HG03378 (cell line): Measurements from ENCODE around the gene RAP1GAP2.
"Not testable (repeated sequence)": the region's sequence is repeated elsewhere in the genome, so short reads cannot be mapped to it uniquely, and the experiment has no call there.

ENCODE experiments used
- ATAC-seq: cut with Tn5 transposase; IDR thresholded peaks from one replicate; pipeline ENCODE4 v1.9.1; 2021; ENCODE audit warnings: mild to moderate bottlenecking, moderate library complexity; ENCODE audit not compliant: unreplicated experiment

RAP1GAP2 gene

DNA sequence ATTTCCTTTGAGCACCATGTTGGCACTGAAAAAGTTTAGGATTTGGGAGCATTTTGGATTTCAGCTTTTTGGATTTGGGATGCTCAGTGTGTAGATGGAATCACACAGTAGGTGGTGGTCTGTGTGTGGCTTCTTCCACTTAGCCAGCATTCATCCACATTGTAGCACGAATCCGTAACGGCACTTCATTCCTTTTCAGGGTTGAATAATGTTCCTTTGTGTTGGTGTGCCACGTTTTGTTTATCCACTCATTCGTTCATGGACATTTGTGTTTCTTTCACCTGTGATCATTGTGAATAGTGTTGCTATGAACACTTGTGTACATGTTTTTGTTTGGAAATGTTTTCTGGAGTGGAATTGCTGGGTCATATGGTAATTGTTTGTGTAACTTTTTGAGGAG is 85.1 kb downstream of the RAP1GAP2 start:
- ATAC-seq, result no peak

- ATAC-seq, result no peak
These were observed 87.4 kb downstream of the RAP1GAP2 start for GRCh38 chr17:2883544-2884213.

GRCh38 chr17:2885733-2886132 is 89.5 kb downstream of the RAP1GAP2 start:
- ATAC-seq, result no peak

GRCh38 chr17:2888326-2888725 is 92.1 kb downstream of the RAP1GAP2 start:
- no peak for ATAC-seq

GRCh38 chr17:2889256-2889655 is 93.0 kb downstream of the RAP1GAP2 start:
- no peak for ATAC-seq

DNA sequence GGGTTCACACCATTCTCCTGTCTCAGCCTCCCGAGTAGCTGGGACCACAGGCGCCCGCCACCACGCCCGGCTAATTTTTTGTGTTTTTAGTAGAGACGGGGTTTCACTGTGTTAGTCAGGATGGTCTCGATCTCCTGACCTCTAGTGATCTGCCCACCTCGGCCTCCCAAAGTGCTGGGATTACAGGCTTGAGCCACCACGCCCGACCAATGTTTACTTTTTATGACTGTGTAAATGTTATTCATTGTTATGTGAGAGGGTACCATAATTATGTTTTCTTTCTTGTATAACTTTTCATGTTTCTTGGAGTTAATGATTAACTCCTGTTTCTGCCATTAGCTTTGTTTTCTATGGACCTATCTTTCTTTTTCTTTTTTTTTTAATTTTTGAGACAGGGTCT is 94.5 kb downstream of the RAP1GAP2 start:
- ATAC-seq, result not testable (repeated sequence)

DNA sequence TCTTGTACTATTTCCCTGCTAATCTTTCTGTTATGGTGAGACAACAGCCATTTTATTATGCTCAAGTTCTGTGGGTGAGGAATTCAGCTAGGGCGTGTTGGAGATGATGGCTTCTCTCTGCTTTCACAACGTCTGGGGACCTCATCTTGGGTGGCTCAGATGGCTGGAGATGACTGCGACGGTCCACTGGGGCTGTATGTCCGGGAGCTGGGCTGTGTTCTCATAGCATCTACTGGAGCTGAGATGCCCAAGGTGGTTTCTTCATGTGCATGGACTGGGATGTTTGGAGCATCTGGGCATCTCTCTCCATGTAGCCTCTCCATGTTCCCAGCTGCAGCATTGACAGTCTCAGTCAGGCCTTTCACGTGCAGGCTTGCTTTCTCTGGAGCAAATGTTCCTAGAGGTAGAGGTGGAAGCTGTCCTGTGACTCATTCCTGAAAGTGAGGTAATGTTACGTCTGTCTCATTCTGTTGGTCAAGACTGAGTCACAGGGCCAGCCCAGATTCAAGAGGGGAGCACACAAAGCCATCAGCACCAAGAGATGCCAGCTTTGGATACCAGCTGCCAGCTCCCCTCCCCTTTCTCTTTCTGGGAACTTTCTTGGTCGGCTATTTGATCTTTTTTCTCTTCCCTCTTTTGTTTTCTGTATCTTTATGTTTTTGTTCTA is 96.2 kb downstream of the RAP1GAP2 start:
- ATAC-seq, result no peak

DNA sequence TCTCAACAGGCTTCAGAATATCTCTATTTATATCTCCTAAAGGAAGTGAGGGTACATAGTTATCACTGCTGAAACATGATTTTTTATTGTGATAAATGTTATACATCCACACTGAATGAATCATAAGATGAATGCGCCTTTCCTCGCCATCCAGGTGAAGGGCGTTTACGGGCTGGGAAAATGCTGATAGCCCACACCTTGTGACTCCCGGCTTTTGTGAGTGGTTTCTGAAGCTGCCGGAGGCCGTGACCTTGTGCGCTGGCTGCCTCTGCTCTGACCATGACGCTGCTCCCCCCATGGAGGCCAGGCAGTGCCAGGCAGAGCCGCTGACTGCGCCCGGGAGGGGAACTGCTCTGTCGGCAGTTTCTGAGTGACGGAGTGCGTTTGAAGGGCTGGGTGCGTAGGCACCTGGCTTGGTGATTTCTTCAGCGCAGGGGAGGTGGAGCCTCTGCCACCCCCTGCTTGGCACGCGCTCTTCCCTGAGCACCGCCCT is 97.2 kb downstream of the RAP1GAP2 start:
- no peak for ATAC-seq

- no peak for ATAC-seq
These were observed 98.5 kb downstream of the RAP1GAP2 start for GRCh38 chr17:2894782-2895181.

GRCh38 chr17:2897605-2898004 is 101.4 kb downstream of the RAP1GAP2 start:
- no peak for ATAC-seq

DNA sequence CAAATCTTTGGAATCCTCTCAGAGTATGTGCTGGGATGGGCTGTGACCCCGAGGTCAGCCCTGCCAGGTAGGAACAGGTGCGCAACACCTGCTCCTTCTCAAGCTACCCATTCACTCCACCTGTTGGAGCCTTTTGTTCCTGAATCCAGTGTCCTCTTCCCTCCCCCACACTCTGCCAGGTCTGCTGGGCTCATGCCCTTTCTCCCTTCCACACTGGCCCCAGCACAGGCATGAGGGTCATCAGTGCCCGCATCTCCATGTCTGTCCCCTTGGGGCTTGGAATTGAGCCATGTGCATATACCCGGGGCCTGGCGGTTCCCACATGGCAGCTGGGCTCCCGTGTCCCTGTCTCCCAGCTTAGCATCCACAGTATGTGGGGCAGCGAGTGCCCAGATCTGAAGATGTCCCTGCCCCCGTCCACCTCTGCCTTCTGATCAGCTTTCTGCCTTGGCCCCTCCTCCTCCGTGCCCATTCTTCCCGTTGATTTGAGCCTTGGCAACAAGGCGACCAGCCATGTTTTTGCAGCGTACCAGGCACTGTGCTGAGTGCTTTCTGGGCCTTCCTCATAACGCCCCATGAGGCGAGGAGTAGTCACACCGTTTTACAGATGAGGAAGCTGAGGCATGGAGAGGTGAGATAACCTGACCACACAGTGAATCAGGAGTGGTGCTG is 102.2 kb downstream of the RAP1GAP2 start:
- no peak for ATAC-seq

DNA sequence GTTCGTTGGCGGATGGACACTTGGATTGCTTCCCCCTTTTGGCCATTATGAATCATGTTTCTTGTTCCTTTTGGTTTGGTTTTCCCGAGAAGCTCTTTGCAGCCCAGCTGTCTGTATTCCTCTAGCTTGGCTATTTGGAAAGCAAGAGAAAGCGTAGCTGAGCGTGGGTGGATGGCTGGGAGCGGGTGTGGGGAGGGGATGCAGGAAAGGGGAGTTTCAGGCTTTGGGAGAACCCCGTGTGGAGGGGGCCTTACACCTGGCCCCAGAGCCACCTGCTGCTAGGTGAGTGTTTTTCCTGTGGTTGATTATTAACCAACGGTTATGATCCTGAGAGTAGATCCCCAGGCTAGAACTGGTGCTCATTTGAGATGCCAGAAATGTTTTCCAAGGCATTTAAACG is 103.7 kb downstream of the RAP1GAP2 start:
- no peak for ATAC-seq

DNA sequence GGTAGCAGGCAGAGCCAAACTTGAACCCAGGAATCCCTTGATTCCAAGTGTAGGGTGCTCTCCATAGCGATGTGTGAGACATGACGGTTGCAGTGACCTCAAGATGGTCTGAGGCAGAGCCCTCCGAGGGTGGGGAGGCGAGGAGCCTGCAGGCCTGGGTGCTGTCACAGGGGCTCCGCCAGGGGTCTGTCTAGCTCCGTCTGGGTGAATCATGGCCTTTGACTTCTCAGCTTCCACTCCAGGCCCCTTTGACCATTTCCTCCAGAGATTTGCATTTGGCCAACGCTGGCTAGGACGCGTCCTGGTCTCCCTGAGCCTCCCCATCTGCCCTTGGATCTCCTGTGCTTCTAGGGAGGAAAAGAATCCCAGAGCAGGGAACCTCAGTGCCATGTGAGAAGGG is 104.6 kb downstream of the RAP1GAP2 start:
- no peak for ATAC-seq

GRCh38 chr17:2901582-2901981 is 105.3 kb downstream of the RAP1GAP2 start:
- no peak for ATAC-seq

DNA sequence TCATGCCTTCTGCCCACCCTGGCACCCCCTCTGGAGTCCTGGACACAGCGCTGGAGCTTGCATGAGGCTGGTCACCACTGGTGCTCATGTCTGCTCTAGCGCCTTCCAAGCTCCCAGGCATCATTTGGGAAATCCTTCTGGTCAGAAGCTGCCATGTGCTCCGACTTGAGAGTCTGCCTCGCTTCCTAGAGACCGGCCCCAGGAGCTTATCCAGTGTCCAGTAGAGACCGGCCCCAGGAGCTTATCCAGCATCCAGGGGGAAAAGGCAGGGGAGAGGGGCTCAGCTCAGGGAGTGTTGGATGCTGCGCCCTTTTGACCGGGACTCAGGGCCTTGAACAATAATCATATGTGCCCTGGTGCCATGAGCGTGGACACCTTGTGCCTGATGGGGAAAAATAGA is 106.3 kb downstream of the RAP1GAP2 start:
- no peak for ATAC-seq

- no peak for ATAC-seq
These were observed 107.1 kb downstream of the RAP1GAP2 start for GRCh38 chr17:2903193-2903974.

DNA sequence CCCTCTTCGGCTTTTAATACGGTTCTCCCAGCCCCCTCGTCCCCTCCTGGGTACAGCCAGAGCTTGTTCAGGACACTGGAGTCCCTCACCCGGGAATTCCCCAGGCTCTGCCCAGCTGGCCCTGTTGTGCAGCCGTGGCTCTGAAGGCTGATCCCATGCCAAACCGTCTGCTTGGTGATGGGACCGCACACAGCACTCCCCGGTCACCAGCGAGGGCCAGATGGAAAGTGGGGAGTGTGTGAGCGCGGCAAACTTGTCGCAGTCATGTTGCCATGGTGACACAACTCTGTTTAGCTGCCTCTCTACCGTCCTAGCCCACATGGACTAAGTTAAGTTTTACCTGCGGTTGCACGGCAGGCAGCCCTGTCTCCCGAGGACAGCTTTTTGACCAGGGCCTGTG is 107.9 kb downstream of the RAP1GAP2 start:
- ATAC-seq, result no peak

- no peak for ATAC-seq
These were observed 109.0 kb downstream of the RAP1GAP2 start for GRCh38 chr17:2905269-2905668.

DNA sequence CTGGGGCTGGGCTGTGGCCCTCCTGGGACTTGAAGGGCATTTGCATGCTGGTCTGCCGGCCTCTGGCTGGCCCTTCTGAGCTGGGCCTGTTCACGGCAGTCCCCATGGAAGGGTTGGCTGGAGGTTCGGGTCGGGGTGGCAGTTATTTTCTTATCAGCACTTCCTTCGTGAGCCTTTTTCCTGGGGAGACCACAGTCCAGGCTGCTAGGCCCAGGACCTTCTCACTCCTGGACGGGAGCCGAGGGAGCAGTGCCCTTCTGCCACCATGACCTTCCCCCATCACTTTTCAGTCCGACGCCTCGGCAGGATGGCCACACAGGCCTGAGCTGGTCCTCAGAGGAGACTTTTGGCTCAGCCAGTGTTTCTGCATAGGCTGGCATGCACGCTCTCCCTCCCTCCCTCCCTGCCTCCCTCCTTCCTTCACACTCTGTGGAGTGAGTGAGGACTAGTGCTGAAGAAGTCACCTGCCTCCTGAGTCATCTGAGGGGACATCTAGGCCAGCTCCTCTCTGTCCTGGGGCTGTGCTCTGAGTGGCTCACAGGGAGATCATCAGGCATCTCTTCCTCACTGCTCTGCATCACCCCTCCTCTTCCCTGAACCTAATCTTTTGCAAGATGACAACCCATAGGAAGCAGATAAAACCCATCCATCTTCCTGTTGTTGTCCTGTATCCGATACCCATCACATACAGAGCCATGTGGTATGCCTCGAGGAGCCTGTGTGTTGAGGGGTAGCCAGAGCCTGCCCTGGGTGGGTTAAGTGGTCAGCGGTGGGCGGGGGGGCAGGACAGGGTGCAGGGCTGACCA is 109.7 kb downstream of the RAP1GAP2 start:
- ATAC-seq, result no peak

- ATAC-seq, result no peak
These were observed 110.7 kb downstream of the RAP1GAP2 start for GRCh38 chr17:2906901-2907300.
